GM12878 (cell line): ENCODE data around the gene MED13L.

ENCODE experiments used
- BCL11A ChIP-seq: IDR thresholded peaks from 2 replicates; pipeline ENCODE4 v1.6.1; 2011; ENCODE audit warnings: low read depth, low read length
- CTCF ChIP-seq, 3 experiments: IDR thresholded peaks in 2 of 3; conservative IDR thresholded peaks in 1 of 3; 2 replicates each; pipeline ENCODE4 v1.5.1; 2011; ENCODE audit warnings: low read depth in 3 of 3, low read length in 3 of 3, mild to moderate bottlenecking in 3 of 3, control low read depth in 2 of 3, moderate library complexity in 2 of 3, inconsistent platforms in 1 of 3, mixed read lengths in 1 of 3; ENCODE audit not compliant: control insufficient read depth in 2 of 3, insufficient read depth in 1 of 3; ENCODE audit errors: extremely low read depth in 1 of 3
- HDGF ChIP-seq: fragments of 450-650 bp; IDR thresholded peaks from 2 replicates; pipeline ENCODE4 v1.6.1; 2016; ENCODE audit warnings: antibody characterized with exemption
- HSF1 ChIP-seq: fragments of 150-350 bp; IDR thresholded peaks from 2 replicates; pipeline ENCODE4 v1.6.1; 2014; ENCODE audit warnings: mild to moderate bottlenecking, low read depth, low read length
- MAX ChIP-seq: IDR thresholded peaks from 2 replicates; pipeline ENCODE4 v1.6.1; 2012; ENCODE audit warnings: low read depth, low read length, improper control_type of control experiment
- NRF1 ChIP-seq: conservative IDR thresholded peaks from 2 replicates; pipeline ENCODE4 v1.6.1; 2011; ENCODE audit warnings: mild to moderate bottlenecking, low read depth, low read length, improper control_type of control experiment
- POLR2A ChIP-seq: IDR thresholded peaks from 2 replicates; pipeline ENCODE4 v1.6.1; 2011; ENCODE audit warnings: low read depth, mild to moderate bottlenecking, low read length
- TBL1XR1 ChIP-seq: IDR thresholded peaks from 2 replicates; pipeline ENCODE4 v1.6.1; 2012; ENCODE audit warnings: low read depth, low read length, improper control_type of control experiment
- YY1 ChIP-seq: IDR thresholded peaks from 2 replicates; pipeline ENCODE4 v1.6.1; 2011; ENCODE audit warnings: low read depth, mild to moderate bottlenecking, low read length

GRCh38 chr12:116189692-116190091, 87.8 kb downstream of the MED13L start:
- TF ChIP-seq HDGF = no peak
- TF ChIP-seq POLR2A = no peak
- TF ChIP-seq HSF1 = no peak
- TF ChIP-seq NRF1 = no peak
- no peak for TF ChIP-seq BCL11A
- no peak for TF ChIP-seq TBL1XR1
- no peak for TF ChIP-seq CTCF (IDR thresholded peaks at IDR 0.05 in 2 of 3, conservative IDR thresholded peaks at IDR 0.05 in 1 of 3; ENCODE audit: control insufficient read depth in 2 of 3, extremely low read depth in 1 of 3, insufficient read depth in 1 of 3, low read depth in 3 of 3, low read length in 3 of 3)
- no peak for TF ChIP-seq MAX
- TF ChIP-seq YY1 = no peak
